MM.1S (cell line): ENCODE measurements around the gene IQCC.
"Not testable (repeated sequence)": the region's sequence is repeated elsewhere in the genome, so short reads cannot be mapped to it uniquely, and the experiment has no call there.

ENCODE experiments used
- DNase-seq: peaks from one replicate; pipeline ENCODE4 v3.0.0-alpha.2; 2015
- H2AFZ ChIP-seq: fragments of 300-600 bp; sonication (generic); 2 replicates; pipeline ENCODE4 v1.6.0; 2016; ENCODE audit warnings: antibody characterized with exemption, low read length
- H3F3A ChIP-seq: fragments of 300-600 bp; sonication (generic); 2 replicates; pipeline ENCODE4 v1.6.1; 2016; ENCODE audit warnings: mild to moderate bottlenecking, antibody characterized with exemption, low read length, moderate library complexity, mixed read lengths; ENCODE audit not compliant: insufficient read depth
- H3K27ac ChIP-seq: fragments of 300-600 bp; sonication (generic); 2 replicates; pipeline ENCODE4 v1.5.1; 2016; ENCODE audit warnings: mild to moderate bottlenecking, low read length
- H3K27me3 ChIP-seq: fragments of 300-600 bp; sonication (generic); replicated peaks from 2 replicates; pipeline ENCODE4 v1.6.0; 2016; ENCODE audit warnings: low read length; ENCODE audit not compliant: insufficient read depth
- H3K36me3 ChIP-seq: fragments of 300-600 bp; sonication (generic); replicated peaks from 2 replicates; pipeline ENCODE4 v1.6.1; 2016; ENCODE audit warnings: mild to moderate bottlenecking, low read length, mixed read lengths; ENCODE audit not compliant: insufficient read depth
- H3K4me1 ChIP-seq: fragments of 300-600 bp; sonication (generic); 2 replicates; pipeline ENCODE4 v1.6.1; 2016; ENCODE audit warnings: low read length, mixed read lengths
- H3K4me2 ChIP-seq: fragments of 300-600 bp; sonication (generic); 2 replicates; pipeline ENCODE4 v1.6.0; 2016; ENCODE audit warnings: low read depth, low read length
- H3K4me3 ChIP-seq: fragments of 300-600 bp; sonication (generic); 2 replicates; pipeline ENCODE4 v1.5.1; 2016; ENCODE audit warnings: low read length, mixed read lengths
- H3K79me2 ChIP-seq: fragments of 300-600 bp; sonication (generic); 2 replicates; pipeline ENCODE4 v1.6.1; 2016; ENCODE audit warnings: mixed run types, low read length, mixed read lengths
- H3K9ac ChIP-seq: fragments of 300-600 bp; sonication (generic); 2 replicates; pipeline ENCODE4 v1.6.1; 2016; ENCODE audit warnings: low read length, mixed read lengths
- H3K9me2 ChIP-seq: fragments of 300-600 bp; sonication (generic); replicated peaks from 2 replicates; pipeline ENCODE4 v1.6.1; 2016; ENCODE audit warnings: mild to moderate bottlenecking, low read length, mixed read lengths; ENCODE audit not compliant: insufficient read depth
- H3K9me3 ChIP-seq: fragments of 300-600 bp; sonication (generic); replicated peaks from 2 replicates; pipeline ENCODE4 v1.6.1; 2016; ENCODE audit warnings: mild to moderate bottlenecking, low read length, mixed read lengths; ENCODE audit not compliant: insufficient read depth
- H4K20me1 ChIP-seq: fragments of 300-600 bp; sonication (generic); 2 replicates; pipeline ENCODE4 v1.6.1; 2016; ENCODE audit warnings: mild to moderate bottlenecking, low read length, moderate library complexity, mixed read lengths; ENCODE audit not compliant: insufficient read depth
- CTCF ChIP-seq: fragments of 300-600 bp; sonication (generic); IDR thresholded peaks from 2 replicates; pipeline ENCODE4 v1.5.1; 2016; ENCODE audit warnings: antibody characterized with exemption, low read length, mixed read lengths
- EZH2 ChIP-seq: fragments of 300-600 bp; sonication (generic); optimal IDR thresholded peaks from 2 replicates; pipeline ENCODE3; 2017; ENCODE audit warnings: low read depth, mild to moderate bottlenecking, antibody characterized with exemption, low read length, mixed read lengths
- EZH2phosphoT487 ChIP-seq: fragments of 300-600 bp; sonication (generic); IDR thresholded peaks from 2 replicates; pipeline ENCODE4 v1.6.1; 2018; ENCODE audit warnings: antibody characterized with exemption, low read length

The IQCC gene

DNA sequence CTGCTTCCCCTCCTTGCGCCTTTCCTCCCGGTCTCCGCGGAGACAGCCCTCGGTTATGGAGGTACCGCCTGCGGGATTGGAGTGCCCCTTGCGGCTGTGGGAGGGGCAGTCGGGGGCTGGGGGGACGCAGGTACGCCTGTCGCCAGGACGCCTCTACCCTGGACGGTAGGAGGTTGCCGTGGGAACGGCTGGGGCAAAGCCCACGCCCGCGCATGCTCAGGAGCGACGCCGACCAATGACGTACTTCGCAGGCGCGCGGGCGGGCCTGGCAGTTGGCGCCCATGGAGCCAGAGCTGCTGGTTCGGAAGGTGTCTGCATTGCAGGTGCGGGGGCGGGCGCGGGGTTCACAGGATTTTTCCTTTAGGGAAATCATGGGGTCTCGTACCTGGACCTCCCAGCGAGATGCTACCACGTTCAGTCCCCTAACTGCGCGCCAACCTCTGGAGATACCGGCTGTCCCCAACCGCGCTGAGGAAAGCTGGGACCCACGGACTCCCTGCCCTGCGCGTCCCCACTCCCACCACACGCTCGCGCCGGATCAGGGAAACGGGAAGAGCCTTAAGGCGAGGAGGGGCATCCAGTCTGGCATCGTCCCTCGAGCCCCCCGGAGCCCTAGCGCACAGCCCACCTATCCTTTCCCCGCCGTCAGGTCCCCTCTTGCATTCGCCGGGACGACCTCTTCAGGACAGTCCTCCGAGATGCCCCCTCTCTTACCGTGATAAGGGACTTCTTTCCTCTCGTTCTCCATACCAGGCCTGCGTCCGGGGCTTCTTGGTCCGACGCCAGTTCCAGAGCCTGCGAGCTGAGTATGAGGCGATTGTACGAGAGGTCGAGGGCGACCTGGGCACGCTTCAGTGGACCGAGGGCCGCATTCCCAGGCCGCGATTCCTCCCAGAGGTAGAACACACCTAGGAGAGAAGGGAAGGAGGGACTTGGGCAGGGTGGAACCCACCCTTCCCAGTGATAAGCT is at the start of gene IQCC:
Gene IQCC (plus strand): TSS at position 271 of the 970 bp plus-strand sequence. CDS start 11 bp downstream, at position 282.
- peak within 1 kb of the TSS; percentile 93 for H2AFZ ChIP-seq
- no peaks in the 10 kb centered on the region for H4K20me1 ChIP-seq
- peaks cover 21% of the 10 kb centered on the region for H3K4me1 ChIP-seq
- peak; percentile 89 for DNase-seq
- H3K9me3 ChIP-seq, result no peaks in the 10 kb centered on the region
- TF ChIP-seq EZH2phosphoT487, result no peak
- no peak for TF ChIP-seq EZH2
- no peaks in the 10 kb centered on the region for H3K36me3 ChIP-seq
- H3K27ac ChIP-seq, result 0 out of 2 replicates have a peak within 1 kb of the TSS, but pooled peaks have one; percentile 3
- peak within 1 kb of the TSS; percentile 93 for H3K9ac ChIP-seq
- H3K27me3 ChIP-seq, result no peaks in the 10 kb centered on the region
- peak within 1 kb of the TSS; percentile 89 for H3K4me3 ChIP-seq
- H3K9me2 ChIP-seq, result no peaks in the 10 kb centered on the region
- peak within 1 kb of the TSS; percentile 100 for H3K4me2 ChIP-seq
- 0 out of 2 replicates have a peak, but pooled peaks cover 4% of the 10 kb centered on the region for H3F3A ChIP-seq
- peaks cover 9% of the 10 kb centered on the region for H3K79me2 ChIP-seq

GRCh38 chr1:32159189-32159588 is 46.3 kb upstream of the IQCC start:
- Histone ChIP-seq H3K9ac (no peak overlapping the region), H3K4me3 (no peak overlapping the region), H2AFZ (no peak overlapping the region), H3K27ac (no peak overlapping the region), H3K9me2 (no peaks in the 10 kb centered on the region), H3K36me3 (peaks cover 6% of the 10 kb centered on the region; the same call in 1 of the 2 replicates), H3F3A (no peaks in the 10 kb centered on the region), H3K27me3 (no peaks in the 10 kb centered on the region), H3K4me1 (0 out of 2 replicates have a peak, but pooled peaks cover 6% of the 10 kb centered on the region), H3K4me2 (no peak overlapping the region), H4K20me1 (no peaks in the 10 kb centered on the region), H3K9me3 (no peaks in the 10 kb centered on the region), H3K79me2 (peaks cover 6% of the 10 kb centered on the region; the same call in 1 of the 2 replicates)
- no peak for DNase-seq
- TF ChIP-seq EZH2phosphoT487 (no peak), EZH2 (no peak), CTCF (no peak)

- no peak overlapping the region for H2AFZ ChIP-seq
- no peak overlapping the region for H3K4me3 ChIP-seq
- 0 out of 2 replicates have a peak, but pooled peaks cover 6% of the 10 kb centered on the region for H3K4me1 ChIP-seq
- no peaks in the 10 kb centered on the region; the same call in 1 of the 2 replicates for H3K36me3 ChIP-seq
- no peak for DNase-seq
- H3K9me2 ChIP-seq, result no peaks in the 10 kb centered on the region
- H4K20me1 ChIP-seq, result no peaks in the 10 kb centered on the region
- TF ChIP-seq CTCF (no peak), EZH2phosphoT487 (no peak), EZH2 (no peak)
- no peaks in the 10 kb centered on the region for H3K27me3 ChIP-seq
- no peaks in the 10 kb centered on the region for H3K79me2 ChIP-seq
- no peak overlapping the region for H3K4me2 ChIP-seq
- no peaks in the 10 kb centered on the region for H3F3A ChIP-seq
- H3K9me3 ChIP-seq, result no peaks in the 10 kb centered on the region
- no peak overlapping the region for H3K9ac ChIP-seq
- H3K27ac ChIP-seq, result no peak overlapping the region
These were observed 42.1 kb upstream of the IQCC start for GRCh38 chr1:32163405-32163804.

DNA sequence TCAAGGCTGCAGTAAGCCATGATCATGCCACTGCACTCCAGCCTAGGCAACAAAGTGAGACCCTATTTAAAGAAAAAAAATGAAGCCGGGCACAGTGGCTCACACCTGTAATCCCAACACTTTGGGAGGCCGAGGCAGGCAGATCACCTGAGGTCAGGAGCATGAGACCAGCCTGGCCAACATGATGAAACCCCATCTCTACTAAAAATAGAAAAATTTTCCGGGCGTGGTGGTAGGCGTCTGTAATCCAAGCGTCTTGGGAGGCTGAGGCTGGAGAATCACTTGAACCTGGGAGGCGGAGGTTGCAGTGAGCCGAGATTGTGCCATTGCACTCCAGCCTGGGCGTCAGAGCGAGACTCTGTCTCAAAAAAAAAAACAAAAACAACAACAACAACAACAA is 39.8 kb upstream of the IQCC start:
- H3K4me1 ChIP-seq, H3K9me2 ChIP-seq, H3K36me3 ChIP-seq, H3K79me2 ChIP-seq, H3K9me3 ChIP-seq, H3K4me3 ChIP-seq, H3K27ac ChIP-seq, H4K20me1 ChIP-seq, DNase-seq, H3K9ac ChIP-seq, H3K27me3 ChIP-seq, H2AFZ ChIP-seq, H3K4me2 ChIP-seq, H3F3A ChIP-seq: not testable (repeated sequence)
